NB4 (cell line): ENCODE results near the gene REC114.
A peak's percentile ranks its signal among the peaks of the same experiment; 100 is the strongest.

Source experiments
- DNase-seq: peaks from one replicate; pipeline ENCODE4 v3.0.0; 2010; ENCODE audit warnings: low read depth
- H3K4me3 ChIP-seq: one replicate; pipeline ENCODE4 v1.5.1; 2011; ENCODE audit warnings: mild to moderate bottlenecking, low read depth, low read length, moderate library complexity
- MYC ChIP-seq: IDR thresholded peaks from 2 replicates; pipeline ENCODE4 v1.6.1; 2011; ENCODE audit warnings: low read depth, low read length
- POLR2A ChIP-seq: IDR thresholded peaks from 2 replicates; pipeline ENCODE4 v1.6.1; 2011; ENCODE audit warnings: mild to moderate bottlenecking; ENCODE audit not compliant: insufficient read length; ENCODE audit errors: extremely low read depth
- TF ChIP-seq, protein P1 (sequence below): IDR thresholded peaks from one replicate; pipeline ENCODE4 v1.5.1; 2012; ENCODE audit warnings: low read depth, low read length
- TF ChIP-seq, protein P2 (sequence below): IDR thresholded peaks from 2 replicates; pipeline ENCODE4 v1.6.1; 2011; ENCODE audit warnings: low read depth, low read length

Gene REC114

GRCh38 chr15:73598530-73599160 lies 155.7 kb downstream of the REC114 start:
- no peak for DNase-seq
- TF ChIP-seq, protein P1, sequence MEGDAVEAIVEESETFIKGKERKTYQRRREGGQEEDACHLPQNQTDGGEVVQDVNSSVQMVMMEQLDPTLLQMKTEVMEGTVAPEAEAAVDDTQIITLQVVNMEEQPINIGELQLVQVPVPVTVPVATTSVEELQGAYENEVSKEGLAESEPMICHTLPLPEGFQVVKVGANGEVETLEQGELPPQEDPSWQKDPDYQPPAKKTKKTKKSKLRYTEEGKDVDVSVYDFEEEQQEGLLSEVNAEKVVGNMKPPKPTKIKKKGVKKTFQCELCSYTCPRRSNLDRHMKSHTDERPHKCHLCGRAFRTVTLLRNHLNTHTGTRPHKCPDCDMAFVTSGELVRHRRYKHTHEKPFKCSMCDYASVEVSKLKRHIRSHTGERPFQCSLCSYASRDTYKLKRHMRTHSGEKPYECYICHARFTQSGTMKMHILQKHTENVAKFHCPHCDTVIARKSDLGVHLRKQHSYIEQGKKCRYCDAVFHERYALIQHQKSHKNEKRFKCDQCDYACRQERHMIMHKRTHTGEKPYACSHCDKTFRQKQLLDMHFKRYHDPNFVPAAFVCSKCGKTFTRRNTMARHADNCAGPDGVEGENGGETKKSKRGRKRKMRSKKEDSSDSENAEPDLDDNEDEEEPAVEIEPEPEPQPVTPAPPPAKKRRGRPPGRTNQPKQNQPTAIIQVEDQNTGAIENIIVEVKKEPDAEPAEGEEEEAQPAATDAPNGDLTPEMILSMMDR: no peak
- TF ChIP-seq POLR2A: no peak
- TF ChIP-seq MYC: no peak
- TF ChIP-seq, protein P2, sequence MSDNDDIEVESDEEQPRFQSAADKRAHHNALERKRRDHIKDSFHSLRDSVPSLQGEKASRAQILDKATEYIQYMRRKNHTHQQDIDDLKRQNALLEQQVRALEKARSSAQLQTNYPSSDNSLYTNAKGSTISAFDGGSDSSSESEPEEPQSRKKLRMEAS: no peak
- no peak overlapping the region for H3K4me3 ChIP-seq

GRCh38 chr15:73599934-73600333 lies 157.0 kb downstream of the REC114 start:
- TF ChIP-seq, protein P2: no peak
- TF ChIP-seq, protein P1: no peak
- no peak for TF ChIP-seq POLR2A
- no peak for TF ChIP-seq MYC
- no peak overlapping the region for H3K4me3 ChIP-seq
- DNase-seq: no peak

GRCh38 chr15:73600413-73601335 lies 157.7 kb downstream of the REC114 start:
- no peak overlapping the region for H3K4me3 ChIP-seq
- TF ChIP-seq MYC: no peak
- TF ChIP-seq POLR2A: no peak
- TF ChIP-seq, protein P1: no peak
- TF ChIP-seq, protein P2: no peak
- DNase-seq: no peak

DNA sequence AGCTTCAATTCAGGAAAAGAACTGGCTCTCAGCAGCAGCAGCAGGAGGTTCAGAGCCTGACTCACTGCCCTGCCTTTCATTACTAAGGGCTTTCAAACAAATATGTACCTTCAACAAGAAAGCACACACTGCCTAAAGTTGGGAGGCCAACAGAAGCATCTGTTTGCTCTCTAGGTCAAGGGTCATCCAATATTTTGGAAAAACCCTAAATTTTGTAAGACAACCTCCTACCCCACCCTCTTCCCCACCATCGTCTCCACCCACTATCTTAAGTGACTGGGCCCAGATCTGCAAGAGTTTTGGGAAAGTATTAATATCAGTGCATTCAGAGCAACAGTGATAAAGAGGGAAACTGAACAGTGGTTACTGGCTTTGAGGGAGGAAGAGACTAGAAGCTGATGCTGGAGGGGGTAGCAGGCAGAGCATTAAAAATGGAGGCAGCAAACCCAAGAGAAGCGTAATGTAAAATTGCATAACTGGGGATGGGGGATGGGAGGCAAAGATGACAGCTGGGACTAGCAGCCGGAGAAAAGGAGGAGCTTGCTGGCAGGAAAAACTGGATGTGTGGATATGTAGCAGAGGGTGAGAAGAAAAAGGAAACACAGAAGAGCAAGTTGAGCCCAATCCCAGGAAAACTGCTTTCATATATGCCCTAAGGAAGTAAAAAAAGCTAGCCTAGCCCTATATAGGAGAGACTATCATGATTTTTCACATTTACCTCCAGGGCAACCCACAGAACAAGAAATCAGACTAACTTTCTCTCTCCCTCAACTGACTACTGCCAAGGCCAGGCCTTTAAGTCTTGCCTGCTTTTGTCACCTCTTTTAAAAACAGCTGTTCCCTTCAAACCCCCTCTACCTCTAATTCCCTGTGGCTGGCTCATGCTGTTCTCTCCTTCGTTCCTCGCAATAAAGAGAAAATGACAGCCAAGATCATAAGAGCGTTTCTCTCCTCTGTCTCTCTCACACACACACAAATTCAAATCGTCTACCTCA lies 158.8 kb downstream of the REC114 start:
- no peak overlapping the region for H3K4me3 ChIP-seq
- TF ChIP-seq MYC (no peak), POLR2A (no peak)
- TF ChIP-seq, protein P1: no peak
- TF ChIP-seq, protein P2: no peak
- peak; percentile 8 for DNase-seq

DNA sequence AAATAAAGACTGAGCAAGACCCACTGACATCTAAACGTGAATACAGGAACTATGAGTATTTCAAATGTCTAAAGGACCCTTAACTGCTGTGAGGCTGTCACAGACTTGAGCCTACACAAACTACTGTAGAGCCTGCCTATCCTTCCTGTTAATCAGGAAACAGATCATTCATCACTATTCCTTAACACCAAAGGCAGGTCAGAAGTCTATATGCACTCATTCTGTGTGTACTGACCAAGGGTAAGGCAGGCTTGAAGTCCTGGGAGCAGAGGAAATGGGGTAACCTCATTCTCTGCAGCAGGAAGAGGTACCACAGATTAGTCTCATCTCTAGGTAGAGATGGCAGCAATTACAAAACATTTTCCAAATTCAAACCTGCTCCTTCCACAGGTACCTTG lies 159.5 kb downstream of the REC114 start:
- TF ChIP-seq, protein P2: no peak
- TF ChIP-seq, protein P1: no peak
- TF ChIP-seq MYC: no peak
- peak; percentile 7 for DNase-seq
- H3K4me3 ChIP-seq: no peak overlapping the region
